ENCODE data around the gene GALNT17. TPM values are rescaled to one million over a fixed set of nuclear protein-coding genes. Genes with fewer than 3 reads are reported as not detected.

Gene GALNT17
- total RNA-seq, 2 experiments from 2014 or later = not detected

DNA sequence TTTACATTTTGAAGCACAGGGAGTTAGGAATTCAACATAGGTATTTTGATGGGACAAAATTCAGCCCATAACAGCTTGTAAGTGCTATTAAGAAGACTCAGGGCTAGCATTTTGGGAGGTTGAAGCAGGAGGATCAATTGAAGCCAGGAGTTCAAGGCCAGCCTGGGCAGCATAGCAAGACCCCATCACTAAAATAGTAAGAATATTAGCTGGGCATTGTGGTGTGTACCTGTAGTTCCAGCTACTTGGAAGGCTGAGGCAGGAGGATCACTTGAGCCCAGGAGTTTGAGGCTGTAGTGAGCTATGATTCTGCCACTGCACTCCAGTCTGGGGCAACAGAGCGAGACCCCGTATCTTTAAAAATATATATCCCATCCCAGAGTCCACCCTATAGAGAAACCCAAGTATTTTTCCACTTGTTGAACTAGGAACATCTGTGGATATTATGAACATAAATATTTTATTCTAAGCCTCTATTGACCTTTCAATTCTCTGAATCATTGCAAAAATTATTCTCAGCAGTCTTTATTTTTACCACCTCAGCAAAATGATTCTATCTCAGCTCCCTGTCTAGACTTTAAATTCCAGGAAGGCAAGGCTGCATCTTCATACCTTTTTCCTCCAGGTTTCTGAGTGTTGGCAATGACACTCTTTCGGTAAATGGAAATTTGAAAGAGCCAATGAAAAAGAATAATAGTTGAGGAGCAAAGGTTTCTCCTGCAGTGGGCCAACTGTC is 181.0 kb downstream of the GALNT17 start:
- Mint-ChIP-seq H3K9me3 (peaks cover 12% of the 10 kb centered on the region), H3K4me3 (no peak overlapping the region), H3K4me1 (ENCODE audit: low read depth) (no peaks in the 10 kb centered on the region), H3K27me3 (no peaks in the 10 kb centered on the region), H3K36me3 (no peaks in the 10 kb centered on the region), H3K27ac (no peak overlapping the region)
- ChIA-PET POLR2A (no interaction called here), CTCF (no interaction called here)
- intact Hi-C loops (cut with micrococcal nuclease) = no loop called here
- no peak for DNase-seq

DNA sequence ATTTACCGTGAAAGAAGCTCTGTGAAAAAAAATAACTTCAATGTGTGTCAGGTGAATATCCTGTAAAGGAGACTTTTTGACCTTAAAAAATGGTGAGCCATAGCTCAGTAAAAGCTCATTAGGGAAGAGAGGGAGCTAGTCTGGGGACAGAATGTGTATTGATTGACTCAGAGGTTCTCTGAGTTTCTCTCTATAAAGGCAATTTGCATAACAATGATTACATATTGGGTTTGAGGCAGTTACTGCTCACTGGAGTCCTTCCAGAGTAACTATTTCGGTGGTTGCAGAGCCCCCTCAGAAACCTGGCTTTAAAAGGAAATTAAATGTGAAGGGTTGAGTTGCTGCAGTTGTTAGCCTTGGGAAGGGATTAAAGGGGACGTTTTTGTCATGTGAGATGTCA is 181.6 kb downstream of the GALNT17 start:
- Mint-ChIP-seq H3K9me3 (peaks cover 12% of the 10 kb centered on the region), H3K27ac (no peak overlapping the region), H3K4me3 (no peak overlapping the region), H3K27me3 (no peaks in the 10 kb centered on the region), H3K4me1 (ENCODE audit: low read depth) (no peaks in the 10 kb centered on the region), H3K36me3 (no peaks in the 10 kb centered on the region)
- intact Hi-C loops (cut with micrococcal nuclease) = no loop called here
- CTCF ChIA-PET = no interaction called here
- DNase-seq = no peak
- POLR2A ChIA-PET = no interaction called here

DNA sequence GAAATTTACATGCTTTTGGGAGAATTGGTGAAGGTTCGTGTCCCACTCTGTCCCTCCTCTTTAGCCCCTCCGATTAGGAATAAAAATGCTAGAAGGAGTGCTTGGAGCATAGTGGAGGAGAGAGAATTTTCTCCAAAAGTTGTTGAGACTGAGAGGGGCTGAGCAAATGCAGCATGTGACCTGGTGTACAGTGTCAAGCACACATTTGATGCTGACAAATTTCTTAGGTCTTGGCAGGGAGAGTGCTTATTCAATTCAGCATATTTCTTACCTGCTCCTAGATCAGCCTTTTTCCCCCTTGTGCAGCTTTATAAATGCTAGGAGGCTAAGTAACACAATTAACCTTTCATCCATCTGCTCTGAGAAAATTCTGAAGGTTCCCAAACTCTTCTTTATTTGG is 189.0 kb downstream of the GALNT17 start:
- Mint-ChIP-seq H3K4me1 (ENCODE audit: low read depth) (no peaks in the 10 kb centered on the region), H3K27ac (no peak overlapping the region), H3K27me3 (no peaks in the 10 kb centered on the region), H3K9me3 (peaks cover 17% of the 10 kb centered on the region), H3K36me3 (no peaks in the 10 kb centered on the region), H3K4me3 (no peak overlapping the region)
- CTCF ChIA-PET = no interaction called here
- intact Hi-C loops (cut with micrococcal nuclease) = no loop called here
- POLR2A ChIA-PET = no interaction called here
- DNase-seq = no peak

DNA sequence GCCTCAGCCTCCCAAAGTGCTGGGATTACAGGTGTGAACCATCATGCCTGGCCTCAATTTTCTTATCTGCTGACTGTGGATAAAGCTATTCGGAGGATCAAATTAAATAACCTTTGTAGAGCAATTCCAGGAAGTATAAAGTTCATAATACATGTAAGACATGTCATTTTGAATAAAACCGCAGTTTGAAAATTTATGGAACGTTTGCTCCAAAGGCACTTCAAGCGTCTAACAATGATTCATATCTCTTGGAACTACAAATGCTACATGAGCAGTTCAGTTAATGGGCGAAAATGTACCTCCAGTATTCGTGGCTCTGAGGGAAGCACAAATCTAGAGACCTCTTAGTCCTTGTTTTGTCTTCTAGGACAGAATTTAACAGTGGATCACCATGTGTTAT is 190.3 kb downstream of the GALNT17 start:
- no peak for DNase-seq
- CTCF ChIA-PET = no interaction called here
- Mint-ChIP-seq H3K36me3 (no peaks in the 10 kb centered on the region), H3K27me3 (no peaks in the 10 kb centered on the region), H3K9me3 (peaks cover 17% of the 10 kb centered on the region), H3K27ac (no peak overlapping the region), H3K4me3 (no peak overlapping the region), H3K4me1 (ENCODE audit: low read depth) (no peaks in the 10 kb centered on the region)
- intact Hi-C loops (cut with micrococcal nuclease) = no loop called here
- POLR2A ChIA-PET = no interaction called here

DNA sequence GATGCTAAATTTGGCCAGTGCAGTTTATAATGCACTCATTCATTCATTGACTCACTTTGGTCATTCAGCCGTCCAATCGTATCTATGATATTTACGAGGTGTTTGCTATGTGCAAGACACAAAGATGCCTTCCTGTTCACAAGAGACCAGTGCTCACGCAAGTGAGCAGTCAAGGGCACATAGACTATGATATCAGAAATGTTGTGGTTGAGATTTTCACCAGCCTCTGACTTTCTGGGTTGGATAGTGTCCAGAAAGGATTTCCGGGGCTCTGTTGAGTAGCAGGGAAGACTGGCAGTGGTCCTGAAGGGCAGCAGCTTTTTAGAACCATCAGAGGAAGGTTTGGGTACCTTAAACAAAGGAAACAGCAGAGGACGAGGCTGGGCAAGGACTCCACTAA is 191.8 kb downstream of the GALNT17 start:
- H3K27me3 Mint-ChIP-seq = no peaks in the 10 kb centered on the region
- peaks cover 23% of the 10 kb centered on the region for H3K9me3 Mint-ChIP-seq
- POLR2A ChIA-PET = no interaction called here
- no peak overlapping the region for H3K27ac Mint-ChIP-seq
- no peak for DNase-seq
- intact Hi-C loops (cut with micrococcal nuclease) = no loop called here
- no peaks in the 10 kb centered on the region for H3K36me3 Mint-ChIP-seq
- H3K4me3 Mint-ChIP-seq = no peak overlapping the region
- CTCF ChIA-PET = no interaction called here
- H3K4me1 Mint-ChIP-seq (ENCODE audit: low read depth) = no peaks in the 10 kb centered on the region

DNA sequence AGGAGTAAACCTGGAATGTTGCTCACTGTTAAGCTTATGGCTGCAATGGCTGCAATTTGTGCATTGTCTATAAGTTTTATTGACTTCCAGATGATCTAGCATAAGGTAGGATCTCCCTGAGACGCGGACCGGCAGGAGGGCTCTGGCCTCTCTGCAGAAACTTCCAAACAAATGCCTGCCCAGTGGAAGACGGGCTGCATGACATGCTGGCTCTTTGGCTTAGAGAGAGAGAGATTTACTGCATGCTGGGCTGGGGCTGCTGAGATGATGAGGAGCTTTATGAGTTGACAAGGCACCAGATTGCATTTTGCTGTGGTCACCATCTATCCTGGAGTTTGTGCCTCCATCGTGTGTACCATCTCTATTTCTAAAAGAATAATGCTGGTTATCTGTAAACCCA is 193.2 kb downstream of the GALNT17 start:
- no peak for DNase-seq
- Mint-ChIP-seq H3K4me3 (no peak overlapping the region), H3K27ac (no peak overlapping the region), H3K27me3 (no peaks in the 10 kb centered on the region), H3K9me3 (peaks cover 23% of the 10 kb centered on the region), H3K4me1 (ENCODE audit: low read depth) (no peaks in the 10 kb centered on the region), H3K36me3 (no peaks in the 10 kb centered on the region)
- POLR2A ChIA-PET = no interaction called here
- CTCF ChIA-PET = no interaction called here
- intact Hi-C loops (cut with micrococcal nuclease) = no loop called here

DNA sequence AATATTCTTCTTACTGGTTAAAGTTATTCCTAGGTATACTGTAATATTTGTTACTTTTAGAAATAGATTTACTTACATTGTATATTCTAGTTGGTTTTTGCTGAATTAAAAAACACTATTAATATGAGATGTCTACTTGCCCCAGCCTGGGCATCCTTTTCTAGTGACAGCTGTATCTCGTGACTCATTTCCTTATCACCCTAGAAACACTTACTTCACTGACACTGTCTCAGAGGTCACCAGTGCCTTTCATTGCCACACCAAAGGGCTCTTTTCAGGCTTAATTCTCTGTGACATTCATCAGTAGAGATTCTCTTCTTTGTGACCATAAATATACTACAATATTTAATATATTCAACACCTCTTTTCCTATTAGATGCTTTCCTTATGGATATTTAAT is 194.7 kb downstream of the GALNT17 start:
- Mint-ChIP-seq H3K9me3 (peaks cover 23% of the 10 kb centered on the region), H3K4me3 (no peak overlapping the region), H3K27ac (no peak overlapping the region), H3K36me3 (no peaks in the 10 kb centered on the region), H3K27me3 (no peaks in the 10 kb centered on the region), H3K4me1 (ENCODE audit: low read depth) (no peaks in the 10 kb centered on the region)
- DNase-seq = no peak
- CTCF ChIA-PET = no interaction called here
- intact Hi-C loops (cut with micrococcal nuclease) = no loop called here
- POLR2A ChIA-PET = no interaction called here

DNA sequence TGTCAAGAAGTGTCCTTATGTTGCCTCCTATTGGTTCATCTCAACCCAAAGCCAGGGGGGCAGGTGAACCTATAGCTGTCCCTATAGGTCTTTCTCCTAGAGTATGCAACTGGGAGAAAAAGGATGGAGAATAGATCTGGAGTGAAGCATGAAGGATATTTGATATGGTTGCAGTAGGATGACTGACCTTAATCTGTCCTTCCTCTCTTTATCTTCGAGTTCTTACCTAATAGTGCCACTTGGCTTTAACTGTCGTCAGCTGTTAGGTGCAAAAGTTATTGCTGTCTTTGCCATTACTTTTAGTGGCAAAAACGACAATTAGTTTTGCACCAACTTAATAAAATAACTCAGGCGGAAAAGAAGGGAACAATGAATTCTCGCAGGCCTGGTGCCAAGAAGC is 196.0 kb downstream of the GALNT17 start:
- Mint-ChIP-seq H3K9me3 (peaks cover 15% of the 10 kb centered on the region), H3K27ac (no peak overlapping the region), H3K4me3 (no peak overlapping the region), H3K36me3 (no peaks in the 10 kb centered on the region), H3K4me1 (ENCODE audit: low read depth) (no peaks in the 10 kb centered on the region), H3K27me3 (no peaks in the 10 kb centered on the region)
- no peak for DNase-seq
- CTCF ChIA-PET = no interaction called here
- POLR2A ChIA-PET = no interaction called here
- intact Hi-C loops (cut with micrococcal nuclease) = no loop called here

DNA sequence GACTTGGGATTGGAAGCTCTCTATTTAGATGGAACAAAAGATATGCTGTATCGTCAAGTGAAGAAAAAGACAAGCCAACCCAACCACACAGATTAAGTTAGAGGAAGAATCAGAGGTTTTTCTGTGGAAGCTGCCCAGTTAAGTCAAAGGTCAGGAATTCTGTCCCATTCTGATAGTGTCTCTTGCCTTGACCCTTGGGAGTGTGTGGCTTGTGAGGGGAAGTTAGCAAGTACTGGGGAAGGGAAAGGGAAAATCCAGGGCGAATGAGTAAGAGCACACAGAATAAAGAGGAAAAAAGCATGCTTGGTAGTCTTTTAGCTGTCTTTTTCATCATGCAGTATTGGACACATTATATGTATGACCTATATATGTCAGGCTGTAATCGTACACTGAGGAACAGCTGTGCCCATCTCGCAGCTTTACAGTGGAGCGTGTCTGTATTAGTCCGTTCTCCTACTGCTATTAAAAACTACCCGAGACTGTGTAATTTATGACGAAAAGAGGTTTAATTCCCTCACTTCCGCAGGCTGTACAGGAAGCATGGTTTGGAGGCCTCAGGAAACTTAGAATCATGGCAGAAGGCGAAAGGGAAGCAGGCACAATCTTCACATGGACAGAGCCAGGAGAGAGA is 197.2 kb downstream of the GALNT17 start:
- H3K4me3 Mint-ChIP-seq = no peak overlapping the region
- H3K4me1 Mint-ChIP-seq (ENCODE audit: low read depth) = no peaks in the 10 kb centered on the region
- no peaks in the 10 kb centered on the region for H3K27me3 Mint-ChIP-seq
- peaks cover 10% of the 10 kb centered on the region for H3K9me3 Mint-ChIP-seq
- ChIA-PET POLR2A (interaction anchor here (0.7 kb wide), 1 partner anchor 11 kb away, joined by 3 read pairs; no protein-coding TSS in a partner anchor), CTCF (no interaction called here)
- no peaks in the 10 kb centered on the region for H3K36me3 Mint-ChIP-seq
- DNase-seq = no peak
- H3K27ac Mint-ChIP-seq = no peak overlapping the region
- intact Hi-C loops (cut with micrococcal nuclease) = no loop called here

DNA sequence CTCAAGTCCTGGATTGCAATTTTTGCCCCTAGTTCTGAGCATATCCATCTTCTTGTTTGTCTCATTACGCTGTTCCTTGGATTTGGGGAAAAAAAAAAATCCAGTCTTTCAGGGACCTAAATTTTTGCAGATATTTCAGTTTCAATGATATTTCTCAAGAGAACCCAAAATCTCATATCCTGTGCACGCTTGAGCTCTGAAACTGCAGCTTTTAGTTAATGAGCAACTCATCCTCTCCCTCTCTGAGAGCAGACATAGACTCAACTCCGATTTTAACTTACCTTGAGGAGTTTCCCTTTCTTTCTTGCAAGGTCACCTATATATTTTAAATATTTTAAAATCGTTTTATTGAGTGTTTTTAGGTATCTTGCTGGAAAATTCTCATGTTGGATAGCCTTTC is 200.3 kb downstream of the GALNT17 start:
- H3K27ac Mint-ChIP-seq = no peak overlapping the region
- no peaks in the 10 kb centered on the region for H3K27me3 Mint-ChIP-seq
- H3K4me1 Mint-ChIP-seq (ENCODE audit: low read depth) = no peaks in the 10 kb centered on the region
- no peak overlapping the region for H3K4me3 Mint-ChIP-seq
- ChIA-PET POLR2A (no interaction called here), CTCF (interaction anchor here (0.6 kb wide), 1 partner anchor 638 kb away, joined by 3 read pairs; no protein-coding TSS in a partner anchor)
- intact Hi-C loops (cut with micrococcal nuclease) = no loop called here
- no peak for DNase-seq
- no peaks in the 10 kb centered on the region for H3K36me3 Mint-ChIP-seq
- peaks cover 12% of the 10 kb centered on the region for H3K9me3 Mint-ChIP-seq

DNA sequence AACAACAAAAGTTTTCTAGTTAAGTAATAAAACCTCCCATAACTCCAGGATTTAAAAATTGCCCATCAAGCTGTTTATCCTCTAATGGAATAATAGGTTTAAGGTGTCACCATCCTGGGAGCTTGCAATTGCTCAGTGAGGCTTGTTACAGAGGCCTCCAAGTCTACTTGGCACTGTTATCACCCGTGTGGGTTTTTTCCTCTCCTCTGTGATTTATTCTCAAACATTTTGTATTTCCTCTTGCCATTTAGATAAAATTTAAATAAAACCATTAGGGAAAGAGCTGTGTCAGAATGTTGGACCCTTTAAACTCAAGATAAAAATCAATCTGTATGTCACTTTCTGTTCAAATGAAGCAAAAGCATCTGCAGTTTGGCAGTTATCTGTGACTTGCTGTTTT is 202.6 kb downstream of the GALNT17 start:
- Mint-ChIP-seq H3K27me3 (no peaks in the 10 kb centered on the region), H3K4me3 (no peak overlapping the region), H3K36me3 (no peaks in the 10 kb centered on the region), H3K4me1 (ENCODE audit: low read depth) (no peaks in the 10 kb centered on the region), H3K27ac (no peak overlapping the region), H3K9me3 (peaks cover 9% of the 10 kb centered on the region)
- DNase-seq = no peak
- intact Hi-C loops (cut with micrococcal nuclease) = no loop called here
- ChIA-PET POLR2A (no interaction called here), CTCF (no interaction called here)

DNA sequence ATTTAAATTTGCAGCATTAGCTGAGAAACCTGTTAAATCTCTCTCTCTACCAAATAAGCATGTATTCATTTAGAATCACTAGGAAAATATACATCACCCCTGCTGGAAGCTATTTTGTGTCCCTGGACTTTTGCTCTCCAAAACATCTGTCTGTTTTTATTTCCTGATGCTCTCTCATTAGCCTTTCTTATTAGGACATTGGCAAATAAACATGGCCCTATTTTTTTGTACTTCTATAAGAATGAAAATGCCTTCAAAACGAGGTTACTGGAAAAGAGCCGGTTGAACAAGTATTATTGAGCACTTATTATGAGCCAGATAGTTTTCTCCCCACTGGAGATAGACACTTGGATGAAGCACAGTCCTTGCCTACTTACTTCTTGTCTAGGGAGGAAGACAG is 206.9 kb downstream of the GALNT17 start:
- Mint-ChIP-seq H3K9me3 (peaks cover 23% of the 10 kb centered on the region), H3K4me3 (no peak overlapping the region), H3K27me3 (no peaks in the 10 kb centered on the region), H3K27ac (no peak overlapping the region), H3K4me1 (ENCODE audit: low read depth) (no peaks in the 10 kb centered on the region), H3K36me3 (no peaks in the 10 kb centered on the region)
- ChIA-PET CTCF (no interaction called here), POLR2A (no interaction called here)
- no peak for DNase-seq
- intact Hi-C loops (cut with micrococcal nuclease) = no loop called here

DNA sequence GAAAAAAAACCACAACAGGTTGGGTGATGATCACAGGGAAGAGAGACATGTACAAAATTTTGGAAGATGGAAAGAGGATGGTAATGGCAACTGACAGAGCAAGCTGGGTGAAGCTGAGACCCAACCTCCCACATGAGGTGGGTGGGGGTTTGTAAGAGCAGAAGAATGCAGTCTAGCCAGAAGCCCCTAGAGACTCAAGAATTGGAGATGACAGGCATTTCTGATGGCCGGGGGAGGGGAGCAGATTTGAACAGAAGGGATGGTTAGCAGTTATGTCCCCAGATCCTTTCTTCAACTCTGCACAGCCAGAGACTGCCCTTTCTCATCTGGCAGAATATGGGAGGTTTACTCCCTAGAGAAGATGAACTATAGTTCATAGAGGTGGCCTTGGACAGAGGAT is 208.0 kb downstream of the GALNT17 start:
- DNase-seq = no peak
- H3K27me3 Mint-ChIP-seq = no peaks in the 10 kb centered on the region
- intact Hi-C loops (cut with micrococcal nuclease) = no loop called here
- POLR2A ChIA-PET = no interaction called here
- no peak overlapping the region for H3K27ac Mint-ChIP-seq
- H3K4me3 Mint-ChIP-seq = no peak overlapping the region
- no peaks in the 10 kb centered on the region for H3K36me3 Mint-ChIP-seq
- CTCF ChIA-PET = no interaction called here
- H3K9me3 Mint-ChIP-seq = peaks cover 32% of the 10 kb centered on the region
- no peaks in the 10 kb centered on the region for H3K4me1 Mint-ChIP-seq (ENCODE audit: low read depth)
